HCT116 (cell line): ENCODE measurements around the gene METTL3. TPM values are rescaled to one million over a fixed set of nuclear protein-coding genes. Genes with fewer than 3 reads are reported as not detected.

Source experiments
- ATAC-seq: fragments of 200-7000 bp; cut with Tn5 transposase; 2 replicates; pipeline ENCODE4 v1.9.1; 2020; ENCODE audit warnings: mild to moderate bottlenecking, moderate library complexity
- BruUV-seq: library from RNA; stranded (reverse); fragments of 400-500 nt; replicated peaks from 2 replicates; lab custom pipeline; 2021; lab: Mats Ljungman, UMichigan
- CTCF ChIA-PET: fragments of 300-600 bp; sonication (Branson Sonifier 250); formaldehyde crosslinking; loops from one replicate; lab custom pipeline; 2021; ENCODE audit warnings: antibody characterized with exemption; lab: Charles Lee
- POLR2A ChIA-PET: fragments of 300-600, 350-600 bp; sonication (Branson Sonifier 250); formaldehyde crosslinking; loops from one replicate; lab custom pipeline; 2021; ENCODE audit warnings: antibody characterized with exemption; lab: Charles Lee
- RAD21 ChIA-PET, 2 experiments: fragments of 300-600 bp; sonication (Branson Sonifier 250); formaldehyde crosslinking; loops; one replicate each; lab custom pipeline; 2023; ENCODE audit warnings: low total read pairs in 2 of 2; ENCODE audit not compliant: uncharacterized antibody in 2 of 2, unreplicated experiment in 2 of 2, low non-redundant PET in 1 of 2; lab: Charles Lee
- DNase-seq: peaks from one replicate; pipeline ENCODE4 v3.0.0-alpha.2; 2010; ENCODE audit warnings: low read depth, low spot score
- H2AFZ ChIP-seq: fragments of 200-600 bp; shearing (Covaris generic), sonication (generic); 2 replicates; pipeline ENCODE4 v1.6.1; 2017; ENCODE audit warnings: low read depth, mixed run types, mixed read lengths, antibody characterized with exemption, low read length; ENCODE audit not compliant: poor library complexity, severe bottlenecking
- H3K27ac ChIP-seq: 2 replicates; pipeline ENCODE4 v1.5.1; 2012; ENCODE audit warnings: low read depth, low read length
- H3K27me3 ChIP-seq: fragments of 200-600 bp; sonication (generic); 2 replicates; pipeline ENCODE4 v1.6.1; 2016; ENCODE audit warnings: mixed run types, low read length, mixed read lengths; ENCODE audit not compliant: insufficient read depth
- H3K36me3 ChIP-seq, 2 experiments: fragments of 200-500 bp in 1 of 2; fragments of 200-600 bp in 1 of 2; sonication (Bioruptor generic) in 1 of 2; sonication (generic) in 1 of 2; 2 replicates each; pipeline versions ENCODE4 v1.5.1 to v1.6.1; 2014 to 2016; ENCODE audit warnings: low read length in 2 of 2, inconsistent platforms in 1 of 2, mixed read lengths in 1 of 2, mixed run types in 1 of 2; ENCODE audit not compliant: insufficient read depth in 2 of 2, control insufficient read depth in 1 of 2
- H3K4me1 ChIP-seq, 2 experiments: fragments of 200-600 bp in 1 of 2; sonication (generic) in 1 of 2; 2 replicates each; pipeline versions ENCODE4 v1.5.1 to v1.6.1; 2012 to 2017; ENCODE audit warnings: low read length in 2 of 2, inconsistent platforms in 1 of 2, mild to moderate bottlenecking in 1 of 2, mixed read lengths in 1 of 2, mixed run types in 1 of 2, moderate library complexity in 1 of 2; ENCODE audit not compliant: insufficient read depth in 2 of 2, control insufficient read depth in 1 of 2
- H3K4me2 ChIP-seq: fragments of 200-600 bp; sonication (generic); 2 replicates; pipeline ENCODE4 v1.6.1; 2017; ENCODE audit warnings: mixed run types, low read length, mixed read lengths
- H3K4me3 ChIP-seq, 2 experiments: fragments of 200-600 bp in 1 of 2; sonication (generic) in 1 of 2; replicated peaks in 1 of 2; 2 replicates each; pipeline ENCODE4 v1.5.1; 2011 to 2016; ENCODE audit warnings: low read length in 2 of 2, control low read depth in 1 of 2, low read depth in 1 of 2, mild to moderate bottlenecking in 1 of 2, mixed read lengths in 1 of 2, mixed run types in 1 of 2
- H3K79me2 ChIP-seq: fragments of 200-600 bp; sonication (generic); 2 replicates; pipeline ENCODE4 v1.6.1; 2017; ENCODE audit warnings: mild to moderate bottlenecking, mixed run types, low read length, moderate library complexity, mixed read lengths; ENCODE audit not compliant: insufficient read depth
- H3K9ac ChIP-seq: fragments of 200-600 bp; sonication (generic); 2 replicates; pipeline ENCODE4 v1.6.1; 2016; ENCODE audit warnings: low read length, mixed read lengths
- H3K9me2 ChIP-seq: fragments of 200-600 bp; sonication (generic), shearing (Covaris generic); 2 replicates; pipeline ENCODE4 v1.6.1; 2017; ENCODE audit warnings: mixed run types, mild to moderate bottlenecking, moderate library complexity; ENCODE audit not compliant: insufficient read depth
- H3K9me3 ChIP-seq, 2 experiments: fragments of 200-500 bp in 1 of 2; fragments of 200-600 bp in 1 of 2; sonication (Bioruptor generic) in 1 of 2; sonication (generic) in 1 of 2; 2 replicates each; pipeline ENCODE4 v1.6.1; 2014 to 2017; ENCODE audit warnings: low read length in 2 of 2, mixed read lengths in 2 of 2, inconsistent platforms in 1 of 2, low read depth in 1 of 2, mild to moderate bottlenecking in 1 of 2, mixed run types in 1 of 2, moderate library complexity in 1 of 2; ENCODE audit not compliant: control insufficient read depth in 1 of 2, insufficient read depth in 1 of 2
- H4K20me1 ChIP-seq: fragments of 200-600 bp; sonication (generic), shearing (Covaris generic); 2 replicates; pipeline ENCODE4 v1.6.1; 2017; ENCODE audit warnings: mixed run types, mild to moderate bottlenecking, moderate library complexity; ENCODE audit not compliant: insufficient read depth
- CEBPB ChIP-seq: IDR thresholded peaks from 2 replicates; pipeline ENCODE4 v1.6.1; 2012; ENCODE audit warnings: low read depth
- EGR1 ChIP-seq: IDR thresholded peaks from 2 replicates; pipeline ENCODE4 v1.6.1; 2012; ENCODE audit warnings: low read depth
- EZH2phosphoT487 ChIP-seq: fragments of 200-600 bp; IDR thresholded peaks from 2 replicates; pipeline ENCODE4 v1.6.1; 2018; ENCODE audit warnings: antibody characterized with exemption, borderline replicate concordance
- JUND ChIP-seq: IDR thresholded peaks from 2 replicates; pipeline ENCODE4 v1.6.1; 2012
- POLR2A ChIP-seq: IDR thresholded peaks from 2 replicates; pipeline ENCODE4 v1.7.0; 2011; ENCODE audit warnings: borderline replicate concordance; ENCODE audit not compliant: insufficient read depth, insufficient read length; ENCODE audit errors: extremely low read depth
- REST ChIP-seq: IDR thresholded peaks from 2 replicates; pipeline ENCODE4 v1.6.1; 2012; ENCODE audit warnings: low read depth
- SIN3A ChIP-seq: IDR thresholded peaks from 2 replicates; pipeline ENCODE4 v1.6.1; 2012; ENCODE audit warnings: low read depth
- SP1 ChIP-seq: IDR thresholded peaks from 2 replicates; pipeline ENCODE4 v1.6.1; 2012; ENCODE audit warnings: low read depth
- TCF7L2 ChIP-seq: IDR thresholded peaks from 2 replicates; pipeline ENCODE4 v1.7.0; 2011; ENCODE audit warnings: borderline replicate concordance, inconsistent platforms; ENCODE audit not compliant: insufficient read depth, insufficient read length; ENCODE audit errors: extremely low read depth
- ZBTB33 ChIP-seq: IDR thresholded peaks from 2 replicates; pipeline ENCODE4 v1.6.1; 2011; ENCODE audit warnings: mild to moderate bottlenecking, low read length, moderate library complexity; ENCODE audit not compliant: insufficient replicate concordance; ENCODE audit errors: extremely low read depth
- ZNF274 ChIP-seq: fragments of 200-500 bp; sonication (Bioruptor generic); IDR thresholded peaks from 2 replicates; pipeline ENCODE4 v1.6.1; 2014; ENCODE audit warnings: mild to moderate bottlenecking, low read depth, low read length, inconsistent platforms
- intact Hi-C: fragments of 100-400 bp; cut with micrococcal nuclease; formaldehyde crosslinking; loops from 2 replicates; pipeline ENCODE4 v1.10.0; 2022
- total RNA-seq: library from RNA; stranded (reverse); gene quantifications from one replicate; pipeline ENCODE4 v1.2.1, GENCODE V29; 2021; ENCODE audit not compliant: unreplicated experiment
- TF ChIP-seq, protein P1 (sequence below), 3 experiments: fragments of 200-600 bp in 1 of 3; sonication (generic) in 1 of 3; IDR thresholded peaks in 2 of 3; conservative IDR thresholded peaks in 1 of 3; 2 replicates each; pipeline ENCODE4 v1.5.1; 2012 to 2017; ENCODE audit warnings: low read depth in 2 of 3, low read length in 2 of 3, antibody characterized with exemption in 1 of 3, borderline replicate concordance in 1 of 3, control low read depth in 1 of 3, mild to moderate bottlenecking in 1 of 3, mixed read lengths in 1 of 3, mixed run types in 1 of 3, moderate library complexity in 1 of 3; ENCODE audit not compliant: insufficient read depth in 1 of 3
- TF ChIP-seq, protein P2 (sequence below): IDR thresholded peaks from 2 replicates; pipeline ENCODE4 v1.6.1; 2012

Gene METTL3
- total RNA-seq, 1 experiment from 2014 or later, result 62.3 TPM

- intact Hi-C loops, result loop anchor here (1.0 to 10.0 kb wide), 2 partner anchors 58 to 542 kb away; no protein-coding TSS in a partner anchor
- no peak overlapping the region for H3K4me2 ChIP-seq
- no peak overlapping the region for H3K27ac ChIP-seq
- no peaks in the 10 kb centered on the region for H3K36me3 ChIP-seq
- H3K4me1 ChIP-seq, result peaks cover 5 to 9% of the 10 kb centered on the region in 2 experiments; a peak in 3 of 4 replicates
- H3K4me3 ChIP-seq, result no peak overlapping the region
- H2AFZ ChIP-seq, result no peak overlapping the region
- no peaks in the 10 kb centered on the region for H4K20me1 ChIP-seq
- H3K9me2 ChIP-seq, result no peaks in the 10 kb centered on the region
- ChIA-PET CTCF (interaction anchor here (0.7 to 3.8 kb wide), 5 partner anchors 10 to 542 kb away, joined by 3 to 36 read pairs (median 4); partner anchors contain the start of gene METTL3), RAD21 (interaction anchor here in 1 of 2 experiments (0.7 kb wide), 1 partner anchor 432 kb away, joined by 3 read pairs; no protein-coding TSS in a partner anchor), POLR2A (interaction anchor here (0.6 to 1.0 kb wide), 2 partner anchors 46 to 58 kb away, joined by 3 read pairs; no protein-coding TSS in a partner anchor)
- H3K9ac ChIP-seq, result no peak overlapping the region
- H3K79me2 ChIP-seq, result no peaks in the 10 kb centered on the region
- no peaks in the 10 kb centered on the region for H3K9me3 ChIP-seq
- ATAC-seq (peak; percentile 15; the same call in 1 of the 2 replicates), DNase-seq (no peak)
- no peaks in the 10 kb centered on the region for H3K27me3 ChIP-seq
- TF ChIP-seq SP1, result no peak
- no peak for TF ChIP-seq EZH2phosphoT487
- TF ChIP-seq, protein P1, sequence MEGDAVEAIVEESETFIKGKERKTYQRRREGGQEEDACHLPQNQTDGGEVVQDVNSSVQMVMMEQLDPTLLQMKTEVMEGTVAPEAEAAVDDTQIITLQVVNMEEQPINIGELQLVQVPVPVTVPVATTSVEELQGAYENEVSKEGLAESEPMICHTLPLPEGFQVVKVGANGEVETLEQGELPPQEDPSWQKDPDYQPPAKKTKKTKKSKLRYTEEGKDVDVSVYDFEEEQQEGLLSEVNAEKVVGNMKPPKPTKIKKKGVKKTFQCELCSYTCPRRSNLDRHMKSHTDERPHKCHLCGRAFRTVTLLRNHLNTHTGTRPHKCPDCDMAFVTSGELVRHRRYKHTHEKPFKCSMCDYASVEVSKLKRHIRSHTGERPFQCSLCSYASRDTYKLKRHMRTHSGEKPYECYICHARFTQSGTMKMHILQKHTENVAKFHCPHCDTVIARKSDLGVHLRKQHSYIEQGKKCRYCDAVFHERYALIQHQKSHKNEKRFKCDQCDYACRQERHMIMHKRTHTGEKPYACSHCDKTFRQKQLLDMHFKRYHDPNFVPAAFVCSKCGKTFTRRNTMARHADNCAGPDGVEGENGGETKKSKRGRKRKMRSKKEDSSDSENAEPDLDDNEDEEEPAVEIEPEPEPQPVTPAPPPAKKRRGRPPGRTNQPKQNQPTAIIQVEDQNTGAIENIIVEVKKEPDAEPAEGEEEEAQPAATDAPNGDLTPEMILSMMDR (IDR thresholded peaks at IDR 0.05 in 2 of 3, conservative IDR thresholded peaks at IDR 0.05 in 1 of 3; ENCODE audit: borderline replicate concordance in 1 of 3, insufficient read depth in 1 of 3, low read depth in 2 of 3, low read length in 2 of 3), result no peak
- no peak for TF ChIP-seq ZBTB33
- TF ChIP-seq, protein P2, sequence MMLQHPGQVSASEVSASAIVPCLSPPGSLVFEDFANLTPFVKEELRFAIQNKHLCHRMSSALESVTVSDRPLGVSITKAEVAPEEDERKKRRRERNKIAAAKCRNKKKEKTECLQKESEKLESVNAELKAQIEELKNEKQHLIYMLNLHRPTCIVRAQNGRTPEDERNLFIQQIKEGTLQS, result no peak
- no peak for TF ChIP-seq SIN3A
- TF ChIP-seq JUND, result no peak
- no peak for TF ChIP-seq TCF7L2
- no peak for TF ChIP-seq EGR1
- TF ChIP-seq REST, result no peak
- TF ChIP-seq ZNF274, result no peak
- no peak for TF ChIP-seq CEBPB
- TF ChIP-seq POLR2A, result no peak
- no TSS peak for BruUV-seq
These were observed 45.4 kb upstream of the METTL3 start for GRCh38 chr14:21556378-21557083.
